GM19455 (cell line): ENCODE measurements around the gene KCNG3.

Experiments used
- ATAC-seq: cut with Tn5 transposase; IDR thresholded peaks from one replicate; pipeline ENCODE4 v1.9.1; 2021; ENCODE audit not compliant: unreplicated experiment

The KCNG3 gene

DNA sequence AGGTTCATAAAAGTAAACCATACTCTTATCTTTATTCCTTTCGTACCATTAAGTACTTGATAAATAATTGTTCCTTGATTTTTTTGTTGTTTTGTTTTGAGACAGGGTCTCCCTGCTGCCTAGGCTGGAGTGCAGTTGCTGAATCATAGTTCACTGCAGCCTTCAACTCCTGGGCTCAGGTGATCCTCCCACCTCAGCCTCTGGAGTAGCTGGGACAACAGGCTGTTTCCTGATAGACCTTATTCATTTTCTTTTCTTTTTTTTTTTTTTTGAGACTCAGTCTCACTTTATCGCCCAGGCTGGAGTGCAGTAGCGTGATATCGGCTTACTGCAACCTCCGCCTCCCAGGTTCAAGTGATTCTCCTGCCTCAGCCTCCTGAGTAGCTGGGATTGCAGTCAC lies 5.5 kb downstream of the KCNG3 start:
- ATAC-seq: no peak

DNA sequence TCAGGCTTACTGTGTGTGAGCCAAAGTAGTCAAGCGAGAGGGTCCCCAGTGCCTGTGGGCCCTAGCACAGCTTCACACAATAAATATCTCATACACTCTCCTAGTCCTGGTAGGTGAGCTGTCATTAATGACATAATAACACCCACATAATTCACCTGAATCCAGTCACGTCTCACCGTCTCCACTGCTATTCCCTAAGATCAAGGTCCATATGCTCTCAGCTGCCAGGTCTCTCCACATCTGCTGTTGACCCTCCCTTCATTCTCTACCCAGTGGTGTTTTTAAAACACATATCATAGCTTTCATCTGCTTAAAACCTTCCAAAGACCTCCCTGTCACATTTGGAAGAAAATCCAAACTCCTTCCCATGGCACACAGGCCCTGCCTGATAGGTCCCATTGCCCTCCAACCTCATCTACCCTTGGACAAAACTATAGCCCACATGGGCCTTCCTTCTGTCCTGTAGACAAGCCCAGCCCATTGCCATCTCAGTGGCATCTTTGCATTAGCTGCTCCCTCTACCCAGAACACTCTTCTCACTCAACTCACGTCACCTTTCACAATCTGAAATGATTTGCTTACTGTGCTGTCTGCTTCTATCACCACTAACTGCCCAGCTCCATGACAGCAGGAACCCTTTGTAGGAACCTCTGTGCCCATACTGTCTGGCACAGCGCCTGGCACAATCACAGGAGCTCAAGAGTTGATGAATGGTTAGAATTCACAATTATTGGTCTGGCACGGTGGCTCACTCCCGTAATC lies 7.5 kb downstream of the KCNG3 start:
- no peak for ATAC-seq

DNA sequence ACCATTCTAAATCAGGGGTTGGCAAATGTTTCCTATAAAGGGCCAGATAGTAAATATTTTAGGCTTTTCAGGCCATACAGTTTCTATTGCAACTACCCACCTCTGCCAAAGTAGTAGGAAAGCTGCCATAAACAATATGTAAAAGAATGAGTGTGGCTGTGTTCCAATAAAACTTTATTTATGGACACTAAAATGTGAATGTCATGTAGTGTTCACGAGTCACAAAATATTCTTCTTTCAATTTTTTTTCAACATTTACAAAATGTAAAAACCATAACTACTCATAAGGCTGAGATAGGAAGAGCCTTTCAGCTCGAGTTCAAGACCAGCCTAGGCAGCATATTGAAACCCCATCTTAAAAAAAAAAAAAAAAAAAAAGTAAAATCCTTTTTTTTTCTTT lies 13.4 kb downstream of the KCNG3 start:
- ATAC-seq: no peak

DNA sequence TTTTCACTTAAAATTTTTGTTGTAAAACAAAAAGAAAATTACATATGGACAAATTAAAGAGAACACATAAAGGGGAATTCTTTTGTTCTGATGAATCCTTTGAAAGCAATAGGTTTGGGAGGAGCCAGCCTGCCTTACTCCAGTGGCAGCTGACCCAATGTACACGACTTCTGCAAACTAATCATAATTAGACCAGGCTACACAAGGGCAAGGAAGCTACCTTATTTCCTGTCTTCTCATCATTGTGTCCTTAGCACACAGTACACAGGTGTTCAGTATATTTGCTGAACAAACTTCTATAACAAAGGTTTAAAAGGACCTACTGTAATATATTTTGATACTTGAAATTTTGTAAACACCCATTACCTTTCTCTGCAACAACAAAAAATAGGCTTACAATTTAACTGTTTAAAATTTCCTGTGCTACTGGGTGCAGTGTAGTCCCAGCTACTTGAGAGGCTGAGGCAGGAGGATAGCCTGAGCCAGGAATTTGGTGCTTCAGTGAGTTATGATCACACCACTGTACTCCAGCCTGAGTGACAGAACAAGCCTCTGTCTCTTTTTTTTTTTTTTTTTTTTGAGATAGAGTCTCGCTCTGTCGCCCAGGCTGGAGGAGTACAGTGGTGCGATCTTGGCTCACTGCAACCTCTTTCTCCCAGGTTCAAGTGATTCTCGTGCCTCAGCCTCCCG lies 18.9 kb downstream of the KCNG3 start:
- ATAC-seq: no peak

DNA sequence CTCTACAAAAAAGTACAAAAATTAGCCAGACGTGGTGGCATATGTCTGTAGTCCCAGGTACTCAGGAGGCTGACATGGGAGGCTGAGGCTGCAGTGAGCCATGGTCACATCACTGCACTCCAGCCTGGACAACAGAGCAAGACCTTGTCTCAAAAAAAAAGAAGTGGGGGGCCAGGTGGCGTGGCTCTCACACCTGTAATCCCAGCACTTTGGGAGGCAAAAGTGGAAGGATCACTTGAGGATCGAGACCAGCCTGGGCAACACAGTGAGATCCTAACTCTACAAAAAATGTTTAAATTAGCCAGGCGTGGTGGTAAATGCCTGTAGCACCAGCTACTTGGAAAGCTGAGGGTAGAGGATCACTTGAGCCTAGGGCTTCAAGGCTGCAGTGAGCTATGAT lies 23.1 kb downstream of the KCNG3 start:
- ATAC-seq: no peak

DNA sequence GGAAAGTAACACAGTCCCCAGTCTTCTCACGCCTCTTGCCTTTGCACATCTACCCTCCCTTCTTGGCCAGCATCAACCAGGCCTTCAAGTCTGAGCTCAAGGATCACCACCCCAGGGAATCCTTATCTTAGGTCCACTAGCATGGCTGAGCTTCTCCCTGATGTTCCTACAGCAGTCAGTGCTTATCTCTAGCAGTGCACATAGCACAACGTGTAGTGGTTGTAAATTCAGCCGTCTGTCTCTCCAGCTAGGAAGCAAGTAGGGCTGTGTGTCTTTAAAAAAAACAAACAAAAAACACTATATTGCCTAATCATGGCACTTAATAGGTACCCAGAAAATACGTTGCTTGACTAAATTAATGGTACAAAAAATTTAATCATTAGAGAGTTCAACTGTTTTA lies 29.2 kb downstream of the KCNG3 start:
- ATAC-seq: no peak

DNA sequence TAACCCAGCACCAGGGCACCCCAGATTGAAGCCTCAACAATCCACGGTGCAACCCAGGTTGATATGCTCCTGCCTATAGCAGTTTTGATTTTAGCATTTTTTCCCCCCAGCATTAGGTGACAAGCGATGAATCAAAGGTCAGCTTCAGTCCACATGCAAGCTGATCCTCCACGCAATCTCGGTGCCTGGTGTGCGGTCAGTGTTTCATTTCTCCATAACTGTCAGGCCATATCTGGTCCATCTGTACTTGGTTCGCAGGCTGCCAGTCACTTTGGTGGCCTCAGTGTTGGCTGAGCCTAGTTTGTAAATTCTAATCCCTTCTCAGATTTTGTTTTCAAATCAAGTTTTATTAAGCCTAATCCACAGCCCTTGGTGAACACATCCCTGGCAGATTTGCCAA lies 30.2 kb downstream of the KCNG3 start:
- ATAC-seq: no peak

DNA sequence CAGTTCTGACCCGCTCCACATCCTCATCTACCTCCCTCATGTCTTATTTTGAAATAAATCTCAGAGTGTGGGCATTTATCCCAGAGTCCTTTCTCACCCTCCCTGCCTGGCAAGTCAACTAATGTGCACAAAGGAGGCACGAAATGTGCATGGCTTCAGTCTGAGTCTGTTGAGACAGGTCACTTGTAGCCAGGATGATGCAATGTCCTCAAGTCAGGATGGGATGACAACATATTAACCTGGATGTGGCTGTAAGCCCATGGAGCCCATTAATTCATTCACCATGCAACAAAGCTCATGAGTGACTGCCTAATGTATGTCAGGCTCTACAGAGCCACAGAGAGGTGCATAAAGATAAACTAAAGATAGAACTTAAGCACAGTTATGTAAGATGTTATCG lies 34.5 kb downstream of the KCNG3 start:
- no peak for ATAC-seq

DNA sequence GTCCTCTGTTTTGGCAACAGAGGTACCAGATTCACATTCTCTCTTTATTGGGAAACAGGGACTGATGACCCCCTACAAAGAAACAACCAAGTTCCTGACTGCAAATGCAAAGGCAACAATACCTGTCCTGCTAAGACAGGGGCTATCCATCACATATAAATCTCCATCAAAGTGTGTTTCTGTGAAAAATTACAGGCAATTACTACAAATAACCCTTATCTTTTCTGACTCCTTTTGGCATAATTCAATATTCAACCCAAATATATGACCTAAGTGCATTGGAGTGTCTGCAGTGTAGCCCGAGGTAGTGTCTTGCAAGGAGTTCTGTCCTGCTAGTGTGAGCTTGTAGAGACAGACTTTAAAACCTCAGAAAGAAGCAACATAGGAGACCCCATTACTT lies 35.4 kb downstream of the KCNG3 start:
- no peak for ATAC-seq

DNA sequence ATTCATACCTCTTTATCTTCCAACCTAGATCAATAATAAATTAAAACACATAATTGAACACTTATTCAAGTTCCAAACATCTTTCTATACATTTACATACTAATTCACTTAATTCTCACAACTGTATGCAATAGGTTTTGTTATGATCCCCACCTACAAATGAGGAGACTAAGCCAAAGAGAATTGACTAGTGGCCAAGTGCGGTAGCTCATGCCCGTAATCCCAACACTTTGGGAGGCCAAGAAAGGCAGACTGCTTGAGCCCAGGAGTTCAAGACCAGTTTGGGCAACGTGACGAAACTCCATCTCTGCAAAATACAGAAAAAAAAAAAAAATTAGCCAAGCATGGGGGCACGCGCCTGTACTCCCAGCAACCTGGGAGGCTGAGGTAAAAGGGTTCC lies 36.8 kb downstream of the KCNG3 start:
- ATAC-seq: no peak

DNA sequence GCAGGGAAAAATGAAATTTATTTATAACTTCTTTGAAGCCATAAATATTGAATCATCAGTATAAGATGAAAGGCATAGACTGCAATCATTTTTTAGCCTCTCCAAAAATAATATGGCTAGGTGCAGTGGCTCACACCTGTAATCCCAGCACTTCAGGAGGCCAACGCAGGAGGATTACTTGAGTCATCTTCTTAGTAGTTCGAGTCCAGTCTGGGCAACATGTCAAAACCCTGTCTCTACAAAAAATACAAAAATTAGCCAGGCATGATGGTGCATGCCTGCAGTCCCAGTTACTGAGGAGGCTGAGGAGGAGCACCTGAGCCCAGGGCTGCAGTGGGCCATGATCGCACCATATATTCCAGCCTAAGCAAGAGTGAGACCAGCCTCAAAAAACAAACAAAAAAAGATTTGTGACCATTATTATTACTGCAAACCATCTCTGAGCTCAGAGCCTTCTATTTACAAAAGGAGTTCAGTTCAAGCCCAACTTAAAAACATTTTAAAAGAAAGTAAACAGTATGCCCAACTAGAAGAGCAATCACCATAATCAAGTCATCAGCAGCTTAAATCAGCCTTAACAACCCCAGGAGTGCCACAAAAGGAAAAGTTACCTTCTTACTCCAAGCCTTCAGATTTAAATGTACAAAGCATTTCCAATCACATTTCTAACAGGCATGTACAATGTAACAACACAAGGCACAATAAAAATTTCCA lies 37.5 kb downstream of the KCNG3 start:
- no peak for ATAC-seq

DNA sequence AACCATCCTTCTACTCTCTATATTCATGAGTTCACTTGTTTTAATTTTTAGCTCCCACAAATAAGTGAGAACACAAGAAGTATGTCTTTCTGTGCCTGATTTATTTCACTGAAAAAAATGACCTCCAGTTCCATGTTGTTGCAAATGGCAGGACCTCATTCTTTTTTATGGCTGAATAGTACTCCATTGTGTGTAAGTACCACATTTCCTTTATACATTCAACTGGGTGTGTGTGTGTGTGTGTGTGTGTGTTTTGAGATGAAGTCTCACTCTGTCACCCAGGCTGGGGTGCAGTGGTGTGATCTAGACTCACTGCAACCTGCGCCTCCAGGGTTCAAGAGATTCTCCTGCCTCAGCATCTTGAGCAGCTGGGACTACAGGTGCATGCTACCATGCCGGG lies 41.2 kb downstream of the KCNG3 start:
- ATAC-seq: no peak

DNA sequence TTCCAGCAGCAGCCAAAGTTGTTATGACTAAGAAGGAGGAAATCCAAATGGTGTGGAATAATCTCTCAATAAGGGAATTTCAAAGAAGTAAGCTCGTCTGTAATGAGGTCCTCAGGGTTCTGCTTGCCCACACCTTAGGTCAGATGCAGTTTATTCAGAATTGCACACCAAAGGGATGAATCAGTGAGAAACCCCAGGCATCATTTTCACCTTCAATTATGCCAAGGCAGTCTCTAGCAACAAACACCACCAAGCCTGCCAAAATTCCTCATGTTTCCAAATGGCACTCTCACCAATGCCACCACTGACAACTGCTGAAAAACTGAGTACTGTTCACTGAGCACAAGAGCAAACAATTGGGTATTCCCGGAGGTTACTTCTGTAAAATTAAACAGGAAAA lies 43.6 kb downstream of the KCNG3 start:
- no peak for ATAC-seq

DNA sequence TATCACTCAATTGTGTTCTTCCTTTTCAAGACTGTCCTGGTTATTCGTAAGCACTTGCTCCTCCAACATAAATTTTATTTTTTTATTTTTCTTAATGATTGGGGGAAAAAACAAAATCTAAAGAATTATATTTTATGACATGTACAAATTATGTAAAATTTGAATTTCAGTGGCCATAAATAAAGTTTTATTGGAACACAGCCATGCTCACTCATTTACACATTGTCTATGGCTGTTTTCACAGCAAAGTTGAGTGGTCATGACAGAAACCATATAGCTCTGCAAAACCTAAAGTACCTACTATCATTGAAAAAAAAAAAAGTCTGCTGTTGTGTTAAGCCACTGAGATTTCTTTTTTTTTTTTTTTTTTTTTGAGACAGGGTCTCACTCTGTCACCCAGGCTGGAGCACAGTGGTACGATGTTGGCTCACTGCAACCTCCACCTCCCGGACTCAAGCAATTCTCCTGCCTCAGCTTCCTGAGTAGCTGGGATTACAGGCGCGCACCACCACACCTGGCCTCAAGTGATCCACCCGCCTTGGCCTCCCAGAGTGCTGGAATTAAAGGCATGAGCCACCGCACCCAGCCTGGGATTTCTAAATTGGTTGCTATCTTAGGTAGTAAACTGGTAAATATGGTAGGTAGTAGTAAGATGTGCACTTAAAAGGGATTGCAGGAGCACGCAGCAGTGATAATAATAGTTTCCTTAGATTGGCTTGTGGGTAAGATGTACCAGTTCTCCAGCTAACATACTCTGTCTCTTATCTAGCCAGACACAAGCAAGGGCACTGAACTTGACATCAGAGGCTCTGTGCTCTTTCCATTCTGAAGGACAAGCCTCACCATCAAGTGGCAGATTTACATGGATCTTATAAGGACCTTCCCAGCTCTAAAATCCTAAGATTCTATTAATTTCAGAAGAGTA lies 44.4 kb downstream of the KCNG3 start:
- no peak for ATAC-seq

DNA sequence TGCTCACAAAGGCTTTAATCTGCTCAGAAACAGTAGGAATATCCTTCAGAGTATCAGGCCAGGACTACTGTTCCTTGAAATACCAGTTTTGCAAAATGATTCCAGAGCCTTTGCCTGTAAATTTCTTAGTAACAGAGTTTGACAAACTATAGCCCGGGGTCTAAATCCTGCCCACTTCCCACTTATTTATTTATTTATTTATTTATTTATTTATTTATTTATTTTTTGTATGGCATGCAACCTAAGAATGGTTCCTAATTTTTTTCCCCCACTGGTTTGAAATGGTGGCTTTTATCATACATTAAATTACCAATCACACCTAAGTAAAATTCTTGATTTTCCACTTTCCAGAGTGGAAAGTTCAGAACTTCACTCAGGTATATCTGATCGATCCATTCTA lies 45.6 kb downstream of the KCNG3 start:
- ATAC-seq: no peak

DNA sequence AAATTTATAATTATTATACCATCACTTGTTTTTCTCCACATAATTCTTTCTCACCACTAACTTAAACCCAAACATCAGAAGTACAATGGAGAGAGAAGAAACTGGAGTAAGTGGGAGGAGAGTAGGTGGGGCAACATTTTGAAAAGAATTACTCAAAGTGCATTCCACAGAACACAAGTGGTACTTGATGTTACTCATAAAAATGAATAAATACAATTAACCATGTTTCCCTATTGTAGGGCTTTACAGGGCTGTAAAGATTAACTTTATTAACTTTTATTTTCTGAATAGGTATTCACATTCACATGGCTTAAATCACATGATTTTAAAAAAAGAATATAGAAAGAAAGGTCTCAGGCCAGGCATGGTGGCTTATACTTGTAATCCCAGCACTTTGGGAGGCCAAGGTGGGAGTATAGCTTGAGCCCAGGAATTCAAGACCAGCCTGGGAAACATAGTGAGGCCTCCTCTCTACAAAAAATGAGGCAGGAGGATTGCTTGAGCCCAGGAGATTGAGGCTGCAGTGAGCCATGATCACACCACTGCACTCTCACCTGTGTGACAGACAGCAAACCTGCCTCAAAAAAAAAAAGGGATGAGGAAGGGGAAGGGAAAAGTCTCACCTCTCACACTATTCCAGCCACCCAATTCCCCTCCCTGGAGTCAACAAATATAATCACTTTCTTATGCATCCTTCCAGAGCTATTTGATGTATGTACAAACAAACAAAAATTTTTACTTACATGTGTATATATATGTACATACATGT lies 47.1 kb downstream of the KCNG3 start:
- no peak for ATAC-seq

DNA sequence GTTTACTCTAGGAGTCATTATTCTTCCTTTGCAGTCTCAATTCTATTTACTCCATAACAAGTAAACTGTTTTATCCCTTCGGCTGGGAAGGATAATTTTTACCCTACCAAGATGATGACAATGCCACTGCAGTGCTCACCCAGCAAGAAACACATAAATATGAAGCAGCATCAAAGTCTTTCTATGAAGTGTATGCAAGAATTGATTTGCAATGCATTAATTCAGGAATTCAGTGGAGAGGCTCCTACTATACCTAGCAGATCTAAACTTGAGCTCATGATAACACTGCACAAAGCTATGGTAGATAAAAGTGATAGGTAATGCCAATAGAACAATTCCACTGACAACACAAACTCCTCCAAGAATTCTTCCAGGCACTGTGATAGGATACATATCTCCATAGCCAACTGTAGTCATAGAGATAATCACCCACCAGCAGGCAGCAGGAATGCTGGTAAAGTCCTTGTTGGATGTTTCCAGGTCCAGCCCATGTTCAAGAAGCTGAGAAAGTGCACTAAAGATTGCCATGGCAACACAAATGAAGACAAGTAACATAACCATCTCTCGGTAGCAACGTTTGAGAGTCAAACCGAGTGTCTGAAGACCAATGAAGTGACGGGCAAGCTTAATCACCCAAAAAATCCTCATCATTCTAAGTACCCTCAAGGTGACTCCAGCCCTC lies 49.9 kb downstream of the KCNG3 start:
- ATAC-seq: no peak

DNA sequence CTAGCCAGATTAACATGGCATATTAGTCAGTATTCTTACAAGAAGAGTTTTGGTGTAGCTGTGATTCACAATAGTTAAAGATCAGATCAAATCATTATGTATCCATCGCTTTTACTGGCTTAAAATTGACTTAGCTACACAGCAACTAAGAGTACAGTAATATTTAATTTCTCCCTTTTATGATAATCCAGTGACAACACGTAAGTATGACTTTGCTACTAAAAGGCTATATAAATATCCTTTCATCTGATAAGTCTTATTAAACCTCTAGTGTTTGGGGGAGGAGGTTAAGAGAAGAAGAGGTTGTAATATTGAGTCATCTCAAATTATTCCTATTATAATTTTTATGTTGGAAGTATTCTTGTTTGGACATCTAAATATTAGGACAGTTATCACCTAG lies 51.0 kb downstream of the KCNG3 start:
- no peak for ATAC-seq

DNA sequence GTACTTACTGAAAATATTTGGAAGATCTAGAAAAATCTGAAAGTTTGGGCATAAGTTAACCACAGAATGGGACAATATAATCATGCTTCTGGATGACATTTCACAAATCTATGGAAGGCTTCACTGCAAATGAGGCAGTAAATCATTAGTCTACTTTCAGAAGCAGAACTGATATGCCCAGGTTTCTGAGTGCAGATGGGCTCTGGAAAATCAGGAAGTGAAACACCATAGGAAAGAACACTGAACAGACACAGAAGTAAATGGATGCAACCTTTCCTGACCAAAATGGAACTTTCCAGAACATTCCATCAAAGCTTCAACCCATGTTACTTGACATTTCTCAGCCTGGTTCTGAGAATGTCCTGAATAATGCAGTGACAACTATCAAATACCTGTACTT lies 55.1 kb downstream of the KCNG3 start:
- no peak for ATAC-seq

DNA sequence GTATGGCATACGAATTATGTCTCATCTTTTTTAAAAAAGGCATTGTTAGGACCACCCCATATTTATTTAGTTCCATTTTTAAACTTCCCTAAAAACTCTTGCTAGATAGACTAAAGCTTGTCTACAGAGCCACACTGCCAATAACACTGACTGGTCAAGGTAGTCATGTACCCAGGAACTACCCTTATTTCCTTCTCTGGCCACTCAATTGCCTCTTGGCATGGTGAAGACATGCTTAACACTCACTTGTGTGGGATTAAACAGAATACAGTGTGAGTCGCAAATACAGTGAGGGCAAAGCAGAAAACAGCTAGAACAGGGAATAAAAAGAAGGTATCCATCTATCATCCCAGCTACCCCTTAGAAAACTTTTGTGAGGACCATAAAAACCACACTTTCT lies 57.4 kb downstream of the KCNG3 start:
- ATAC-seq: no peak
